ENCODE measurements around the gene CLCN2.

DNA sequence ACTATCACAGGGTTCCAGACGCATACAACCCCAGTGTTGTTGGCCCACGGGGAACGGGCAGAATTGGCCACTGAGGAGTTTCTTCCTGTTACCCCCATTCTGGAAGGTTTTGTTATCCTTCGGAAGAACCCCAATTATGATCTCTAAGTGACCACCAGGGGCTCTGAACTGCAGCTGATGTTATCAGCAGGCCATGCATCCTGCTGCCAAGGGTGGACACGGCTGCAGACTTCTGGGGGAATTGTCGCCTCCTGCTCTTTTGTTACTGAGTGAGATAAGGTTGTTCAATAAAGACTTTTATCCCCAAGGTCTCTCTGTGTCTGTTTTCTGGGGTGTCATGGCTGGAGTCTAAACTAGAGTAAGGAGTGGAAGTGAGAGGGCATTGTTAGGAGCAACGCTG is 52.7 kb downstream of the CLCN2 start:
- TF ChIP-seq, protein P1, sequence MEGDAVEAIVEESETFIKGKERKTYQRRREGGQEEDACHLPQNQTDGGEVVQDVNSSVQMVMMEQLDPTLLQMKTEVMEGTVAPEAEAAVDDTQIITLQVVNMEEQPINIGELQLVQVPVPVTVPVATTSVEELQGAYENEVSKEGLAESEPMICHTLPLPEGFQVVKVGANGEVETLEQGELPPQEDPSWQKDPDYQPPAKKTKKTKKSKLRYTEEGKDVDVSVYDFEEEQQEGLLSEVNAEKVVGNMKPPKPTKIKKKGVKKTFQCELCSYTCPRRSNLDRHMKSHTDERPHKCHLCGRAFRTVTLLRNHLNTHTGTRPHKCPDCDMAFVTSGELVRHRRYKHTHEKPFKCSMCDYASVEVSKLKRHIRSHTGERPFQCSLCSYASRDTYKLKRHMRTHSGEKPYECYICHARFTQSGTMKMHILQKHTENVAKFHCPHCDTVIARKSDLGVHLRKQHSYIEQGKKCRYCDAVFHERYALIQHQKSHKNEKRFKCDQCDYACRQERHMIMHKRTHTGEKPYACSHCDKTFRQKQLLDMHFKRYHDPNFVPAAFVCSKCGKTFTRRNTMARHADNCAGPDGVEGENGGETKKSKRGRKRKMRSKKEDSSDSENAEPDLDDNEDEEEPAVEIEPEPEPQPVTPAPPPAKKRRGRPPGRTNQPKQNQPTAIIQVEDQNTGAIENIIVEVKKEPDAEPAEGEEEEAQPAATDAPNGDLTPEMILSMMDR (IDR thresholded peaks at IDR 0.05): no peak
- no peak for TF ChIP-seq POLR2A (IDR thresholded peaks at IDR 0.05)

Data from body of pancreas (tissue), 4 donors.